ENCODE results near the gene DPYD.

DPYD gene

GRCh38 chr1:97906567-97907241 is 14.1 kb downstream of the DPYD start:
- no peak for DNase-seq (ENCODE audit: low spot score)

GRCh38 chr1:97905141-97905940 is 15.5 kb downstream of the DPYD start:
- no peak for DNase-seq (ENCODE audit: low spot score)

- DNase-seq (ENCODE audit: low spot score), result no peak
Observed at GRCh38 chr1:97904534-97904933, 16.3 kb downstream of the DPYD start.

- no peak for DNase-seq (ENCODE audit: low spot score)
Observed at GRCh38 chr1:97903626-97904025, 17.2 kb downstream of the DPYD start.

GRCh38 chr1:97902067-97902466 is 18.8 kb downstream of the DPYD start:
- no peak for DNase-seq (ENCODE audit: low spot score)

- no peak for DNase-seq (ENCODE audit: low spot score)
Observed at GRCh38 chr1:97901017-97901658, 19.7 kb downstream of the DPYD start.

GRCh38 chr1:97898948-97899347 is 21.9 kb downstream of the DPYD start:
- DNase-seq (ENCODE audit: low spot score), result no peak

GRCh38 chr1:97895278-97895677 is 25.6 kb downstream of the DPYD start:
- no peak for DNase-seq (ENCODE audit: low spot score)

- no peak for DNase-seq (ENCODE audit: low spot score)
Observed at GRCh38 chr1:97893844-97894243, 27.0 kb downstream of the DPYD start.

GRCh38 chr1:97886199-97886598 is 34.6 kb downstream of the DPYD start:
- DNase-seq (ENCODE audit: low spot score), result no peak

- no peak for DNase-seq (ENCODE audit: low spot score)
Observed at GRCh38 chr1:97883823-97884222, 37.0 kb downstream of the DPYD start.

GRCh38 chr1:97877307-97877706 is 43.5 kb downstream of the DPYD start:
- no peak for DNase-seq (ENCODE audit: low spot score)

GRCh38 chr1:97875996-97876395 is 44.8 kb downstream of the DPYD start:
- no peak for DNase-seq (ENCODE audit: low spot score)

GRCh38 chr1:97870589-97870988 is 50.2 kb downstream of the DPYD start:
- DNase-seq (ENCODE audit: low spot score), result no peak

- no peak for DNase-seq (ENCODE audit: low spot score)
Observed at GRCh38 chr1:97869441-97869840, 51.4 kb downstream of the DPYD start.

GRCh38 chr1:97867127-97867526 is 53.7 kb downstream of the DPYD start:
- DNase-seq (ENCODE audit: low spot score), result no peak

- DNase-seq (ENCODE audit: low spot score), result no peak
Observed at GRCh38 chr1:97864615-97865014, 56.2 kb downstream of the DPYD start.

- DNase-seq (ENCODE audit: low spot score), result no peak
Observed at GRCh38 chr1:97853221-97853620, 67.6 kb downstream of the DPYD start.

GRCh38 chr1:97849345-97850340 is 71.2 kb downstream of the DPYD start:
- DNase-seq (ENCODE audit: low spot score), result peak; percentile 7

- no peak for DNase-seq (ENCODE audit: low spot score)
Observed at GRCh38 chr1:97845805-97846204, 75.0 kb downstream of the DPYD start.

- DNase-seq (ENCODE audit: low spot score), result no peak
Observed at GRCh38 chr1:97844552-97845089, 76.2 kb downstream of the DPYD start.

GRCh38 chr1:97841338-97841737 is 79.5 kb downstream of the DPYD start:
- no peak for DNase-seq (ENCODE audit: low spot score)

All from putamen (tissue), 1 donor.